Ovary (tissue), 9 donors: Measurements from ENCODE around the gene MSTN. TPM values are rescaled to one million over a fixed set of nuclear protein-coding genes. Genes with fewer than 3 reads are reported as not detected.

ENCODE experiments used
- DNase-seq, 5 donors: peaks; one replicate each; pipeline ENCODE4 v3.0.0-alpha.2; 2019 to 2020
- H3K27ac ChIP-seq, 2 donors: fragments of 200-600 bp; one replicate each; pipeline versions ENCODE4 v1.5.1 to v1.8.0; 2019 to 2022
- H3K27me3 ChIP-seq: fragments of 200-600 bp; one replicate; pipeline ENCODE4 v1.8.0; 2022
- H3K36me3 ChIP-seq: fragments of 200-600 bp; sonication (generic); one replicate; pipeline ENCODE4 v1.5.1; 2019
- H3K4me1 ChIP-seq: one replicate; pipeline ENCODE4 v1.8.1; 2013; ENCODE audit warnings: mild to moderate bottlenecking, moderate library complexity; ENCODE audit not compliant: insufficient read depth
- H3K4me3 ChIP-seq: fragments of 200-600 bp; sonication (generic); one replicate; pipeline ENCODE4 v1.5.1; 2017
- H3K9me3 ChIP-seq, 2 donors: fragments of 200-600 bp in 1 of 2; sonication (generic) in 1 of 2; one replicate each; pipeline versions ENCODE4 v1.5.1 to v1.8.1; 2013 to 2019; ENCODE audit warnings: mild to moderate bottlenecking in 1 of 2, moderate library complexity in 1 of 2
- EP300 ChIP-seq: sonication (generic); formaldehyde crosslinking; IDR thresholded peaks from one replicate; pipeline ENCODE4 v1.6.1; 2017; ENCODE audit warnings: antibody characterized with exemption
- POLR2A ChIP-seq: fragments of 450-650 bp; IDR thresholded peaks from one replicate; pipeline ENCODE4 v1.6.1; 2017; ENCODE audit warnings: antibody characterized with exemption, mild to moderate bottlenecking, moderate library complexity
- WGBS, 3 donors: extraction: QIAGEN DNeasy Blood & Tissue Kit in 1 of 3; methylation state at CpG; one replicate each; pipeline versions ENCODE4 v1.1.5 to v1.1.7; 2013 to 2017; 5-methylcytosine and 5-hydroxymethylcytosine counted together
- intact Hi-C, 4 donors: fragments of 100-400 bp; cut with DNase I; formaldehyde crosslinking; loops; one replicate each; pipeline versions ENCODE4 v1.11.0 to v1.15.1; 2022 to 2023
- polyA plus RNA-seq, 2 donors: library from polyadenylated mRNA; stranded (reverse); fragments of 200-250 nt in 1 of 2; fragments of 350-450 nt in 1 of 2; fragmentation: Illumina TruSeq in 1 of 2; extraction: RNeasy Lipid Tissue Mini Kit (QIAGEN cat#74804) in 1 of 2; gene quantifications; one replicate each; pipeline ENCODE4 v1.2.3, GENCODE V29; 2013 to 2014
- total RNA-seq, 7 donors: library from RNA; depleted of rRNA in 2 of 7; stranded (reverse); fragments of >200 nt in 2 of 7; fragmentation: NEBNext Ultra II Directional in 3 of 7; extraction: Animal tissue kit (Norgen Biotek cat#: 25700) in 3 of 7; gene quantifications; one replicate each; pipeline versions ENCODE4 v1.1.0 to v1.2.4, GENCODE V29; 2016 to 2023
- TF ChIP-seq, protein P1 (sequence below), 3 donors: fragments of 450-650 bp in 2 of 3; fragments of 200-600 bp in 1 of 3; IDR thresholded peaks; one replicate each; pipeline versions ENCODE4 v1.5.1 to v1.8.0; 2016 to 2022; ENCODE audit warnings: antibody characterized with exemption in 3 of 3, mild to moderate bottlenecking in 1 of 3
- donor health status: DM: no; HTN: no; CAD: no; lungs with moderate emphysema.
- donor health status: DM: no; HTN: no; CAD: no.
- donor health status: Bipolar disorder and iron deficiency.
- donor health status: DM: yes; HTN: yes; CAD: no.
- donor health status: DM: no; HTN: no; CAD: no.
- donor health status: DM: yes; HTN: yes; CAD: no.

The MSTN gene
- total and polyA plus RNA-seq, 9 donors = 0.13 to 0.45 (median 0.23) TPM; not detected in 1

DNA sequence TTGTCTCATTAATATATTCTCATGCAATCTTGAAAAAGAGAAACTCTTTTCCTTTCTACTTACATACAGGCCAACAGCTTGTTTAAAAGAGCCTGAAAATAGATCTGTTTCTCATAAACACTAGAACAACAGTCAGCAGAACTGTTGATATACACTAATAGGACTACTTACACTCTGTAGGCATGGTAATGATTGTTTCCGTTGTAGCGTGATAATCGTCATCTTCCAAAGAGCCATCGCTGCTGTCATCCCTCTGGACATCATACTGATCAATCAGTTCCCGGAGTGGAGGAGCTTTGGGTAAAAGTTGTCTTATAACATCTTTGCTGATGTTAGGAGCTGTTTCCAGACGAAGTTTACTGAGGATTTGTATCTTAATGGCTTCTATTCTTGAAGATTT lies 476 bp downstream of the MSTN start:
- intact Hi-C loops = no loop called here
- WGBS, 3 donors = 76 to 85% (median 79%) methylated on average over 6 of the region's 6 CpGs
- no peaks in the 10 kb centered on the region for H3K9me3 ChIP-seq

DNA sequence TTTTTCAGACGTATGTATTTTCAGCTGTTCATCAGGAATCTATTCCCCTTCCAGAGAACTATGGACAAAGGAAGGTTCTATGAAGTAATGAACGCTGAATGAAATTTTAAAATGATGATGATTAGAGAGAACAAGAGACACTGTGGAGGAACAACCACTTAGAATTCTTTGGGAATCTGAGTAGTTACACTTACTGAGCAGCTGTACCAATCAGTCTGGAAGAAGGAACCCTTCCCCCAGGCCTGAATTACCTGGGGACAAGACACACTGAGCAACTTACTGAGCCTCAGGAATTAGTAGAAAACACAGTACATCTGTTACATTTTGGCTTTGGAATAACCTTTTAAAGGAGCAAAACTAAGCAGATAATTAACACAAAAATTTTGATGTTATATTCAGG lies 1.9 kb downstream of the MSTN start:
- Histone ChIP-seq H3K9me3 (no peaks in the 10 kb centered on the region), H3K4me3 (no peak overlapping the region), H3K27ac (no peak overlapping the region), H3K27me3 (no peaks in the 10 kb centered on the region), H3K4me1 (no peaks in the 10 kb centered on the region), H3K36me3 (no peaks in the 10 kb centered on the region)
- DNase-seq = no peak
- WGBS, 3 donors = 78 to 89% (median 85%) methylated on average over 2 of the region's 2 CpGs
- TF ChIP-seq POLR2A (no peak), EP300 (no peak)
- TF ChIP-seq, protein P1, sequence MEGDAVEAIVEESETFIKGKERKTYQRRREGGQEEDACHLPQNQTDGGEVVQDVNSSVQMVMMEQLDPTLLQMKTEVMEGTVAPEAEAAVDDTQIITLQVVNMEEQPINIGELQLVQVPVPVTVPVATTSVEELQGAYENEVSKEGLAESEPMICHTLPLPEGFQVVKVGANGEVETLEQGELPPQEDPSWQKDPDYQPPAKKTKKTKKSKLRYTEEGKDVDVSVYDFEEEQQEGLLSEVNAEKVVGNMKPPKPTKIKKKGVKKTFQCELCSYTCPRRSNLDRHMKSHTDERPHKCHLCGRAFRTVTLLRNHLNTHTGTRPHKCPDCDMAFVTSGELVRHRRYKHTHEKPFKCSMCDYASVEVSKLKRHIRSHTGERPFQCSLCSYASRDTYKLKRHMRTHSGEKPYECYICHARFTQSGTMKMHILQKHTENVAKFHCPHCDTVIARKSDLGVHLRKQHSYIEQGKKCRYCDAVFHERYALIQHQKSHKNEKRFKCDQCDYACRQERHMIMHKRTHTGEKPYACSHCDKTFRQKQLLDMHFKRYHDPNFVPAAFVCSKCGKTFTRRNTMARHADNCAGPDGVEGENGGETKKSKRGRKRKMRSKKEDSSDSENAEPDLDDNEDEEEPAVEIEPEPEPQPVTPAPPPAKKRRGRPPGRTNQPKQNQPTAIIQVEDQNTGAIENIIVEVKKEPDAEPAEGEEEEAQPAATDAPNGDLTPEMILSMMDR (IDR thresholded peaks at IDR 0.05) = no peak
- intact Hi-C loops = no loop called here

More for the DNA sequence above, 476 bp downstream of the MSTN start:
- TF ChIP-seq, protein P1 (IDR thresholded peaks at IDR 0.05) = no peak
- TF ChIP-seq POLR2A (no peak), EP300 (no peak)
- no peak for DNase-seq
- no peaks in the 10 kb centered on the region for H3K36me3 ChIP-seq
- H3K27ac ChIP-seq = no peak overlapping the region
- no peaks in the 10 kb centered on the region for H3K4me1 ChIP-seq
- no peak overlapping the region for H3K4me3 ChIP-seq
- H3K27me3 ChIP-seq = no peaks in the 10 kb centered on the region

DNA sequence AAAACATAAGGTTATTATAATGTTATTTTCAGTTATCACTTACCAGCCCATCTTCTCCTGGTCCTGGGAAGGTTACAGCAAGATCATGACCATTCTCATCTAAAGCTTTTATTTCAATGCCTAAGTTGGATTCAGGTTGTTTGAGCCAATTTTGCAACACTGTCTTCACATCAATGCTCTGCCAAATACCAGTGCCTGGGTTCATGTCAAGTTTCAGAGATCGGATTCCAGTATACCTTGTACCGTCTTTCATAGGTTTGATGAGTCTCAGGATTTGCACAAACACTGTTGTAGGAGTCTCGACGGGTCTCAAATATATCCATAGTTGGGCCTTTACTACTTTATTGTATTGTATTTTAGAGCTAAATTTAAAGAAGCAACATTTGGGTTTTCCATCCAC lies 2.5 kb downstream of the MSTN start:
- intact Hi-C loops = no loop called here
- H3K27ac ChIP-seq = no peak overlapping the region

DNA sequence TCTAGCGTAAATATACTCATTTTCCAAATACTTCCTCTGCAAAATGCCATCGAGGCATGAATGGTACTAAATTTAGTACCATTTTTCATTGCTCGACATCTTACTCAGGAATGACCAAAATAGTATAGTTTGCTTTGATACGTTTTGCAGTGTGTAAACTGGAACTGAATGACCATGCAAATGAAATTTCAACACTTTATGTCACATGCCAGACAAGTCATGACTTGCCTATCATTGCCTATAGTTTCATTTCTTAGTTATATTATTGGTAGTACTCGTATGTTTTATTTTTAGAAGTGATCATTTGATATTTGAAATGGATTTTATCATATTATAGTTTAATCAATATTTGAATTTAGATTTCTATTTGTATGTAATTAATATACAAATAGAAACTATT lies 9.1 kb downstream of the MSTN start:
- H3K36me3 ChIP-seq = no peaks in the 10 kb centered on the region
- no peak overlapping the region for H3K4me3 ChIP-seq
- no peaks in the 10 kb centered on the region for H3K27me3 ChIP-seq
- no peak overlapping the region for H3K27ac ChIP-seq
- no peaks in the 10 kb centered on the region for H3K9me3 ChIP-seq
- intact Hi-C loops = no loop called here
- TF ChIP-seq, protein P1 (IDR thresholded peaks at IDR 0.05) = no peak
- TF ChIP-seq EP300 = no peak
- 72 to 80% (median 77%) methylated on average over 5 of the region's 5 CpGs for WGBS, 3 donors
- H3K4me1 ChIP-seq = no peaks in the 10 kb centered on the region
- DNase-seq = no peak

More for the DNA sequence above, 2.5 kb downstream of the MSTN start:
- no peaks in the 10 kb centered on the region for H3K9me3 ChIP-seq
- no peaks in the 10 kb centered on the region for H3K36me3 ChIP-seq
- no peaks in the 10 kb centered on the region for H3K27me3 ChIP-seq
- no peak overlapping the region for H3K4me3 ChIP-seq
- 94 to 96% (median 95%) methylated on average over 4 of the region's 4 CpGs for WGBS, 3 donors
- DNase-seq = no peak
- TF ChIP-seq POLR2A (no peak), EP300 (no peak)
- TF ChIP-seq, protein P1 (IDR thresholded peaks at IDR 0.05) = no peak
- H3K4me1 ChIP-seq = no peaks in the 10 kb centered on the region
